ENCODE data around the gene ANXA11. TPM values are rescaled to one million over a fixed set of nuclear protein-coding genes. Genes with fewer than 3 reads are reported as not detected.

The ANXA11 gene
- total RNA-seq, 1 experiment from 2014 or later = 434 TPM

- H2AFZ ChIP-seq (ENCODE audit: low read length) = no peak overlapping the region
- H3K9me3 ChIP-seq (ENCODE audit: low read length) = no peaks in the 10 kb centered on the region
- no peak overlapping the region for H3K9ac ChIP-seq (ENCODE audit: low read length)
- ATAC-seq = no peak
- no peak for DNase-seq
- H3K79me2 ChIP-seq (ENCODE audit: low read length) = peaks cover 98% of the 10 kb centered on the region
- intact Hi-C loops (cut with micrococcal nuclease) = no loop called here
- no peak overlapping the region for H3K4me3 ChIP-seq (ENCODE audit: low read length)
- H3K27me3 ChIP-seq (ENCODE audit: low read length) = no peaks in the 10 kb centered on the region
- peaks cover 94% of the 10 kb centered on the region for H4K20me1 ChIP-seq (ENCODE audit: low read length)
- peaks cover 5% of the 10 kb centered on the region; the same call in 1 of the 2 replicates for H3K4me1 ChIP-seq (ENCODE audit: insufficient read depth, low read length)
- no peak overlapping the region for H3K27ac ChIP-seq (ENCODE audit: low read length)
- no TSS peak for BruUV-seq (replicated peaks)
- ChIA-PET POLR2A (ENCODE audit: unreplicated experiment) (no interaction called here), CTCF (no interaction called here)
- TF ChIP-seq EZH2 (IDR thresholded peaks at IDR 0.05; ENCODE audit: low read length, unreplicated experiment) (no peak), CTCF (conservative IDR thresholded peaks at IDR 0.05; ENCODE audit: low read depth, low read length) (no peak), EZH2phosphoT487 (IDR thresholded peaks at IDR 0.05; ENCODE audit: borderline replicate concordance, low read length) (no peak)
- H3K36me3 ChIP-seq (ENCODE audit: low read depth, low read length) = peaks cover 57% of the 10 kb centered on the region
- no peaks in the 10 kb centered on the region for H3F3A ChIP-seq (ENCODE audit: low read length, unreplicated experiment)
- no peak overlapping the region for H3K4me2 ChIP-seq (ENCODE audit: low read length)
- H3K9me2 ChIP-seq (replicated peaks; ENCODE audit: low read length) = no peaks in the 10 kb centered on the region
These were observed 21.9 kb downstream of the ANXA11 start for GRCh38 chr10:80183436-80183835.

GRCh38 chr10:80182986-80183385 is 22.4 kb downstream of the ANXA11 start:
- no peak for DNase-seq
- Histone ChIP-seq H3K9ac (ENCODE audit: low read length) (no peak overlapping the region), H3K27me3 (ENCODE audit: low read length) (no peaks in the 10 kb centered on the region), H3K4me3 (ENCODE audit: low read length) (no peak overlapping the region), H3K9me2 (replicated peaks; ENCODE audit: low read length) (no peaks in the 10 kb centered on the region), H4K20me1 (ENCODE audit: low read length) (peaks cover 94% of the 10 kb centered on the region), H3K36me3 (ENCODE audit: low read depth, low read length) (peaks cover 57% of the 10 kb centered on the region), H3K4me2 (ENCODE audit: low read length) (no peak overlapping the region), H3K9me3 (ENCODE audit: low read length) (no peaks in the 10 kb centered on the region), H3K79me2 (ENCODE audit: low read length) (peaks cover 98% of the 10 kb centered on the region), H3K27ac (ENCODE audit: low read length) (no peak overlapping the region), H3K4me1 (ENCODE audit: insufficient read depth, low read length) (peaks cover 3% of the 10 kb centered on the region; the same call in 1 of the 2 replicates), H3F3A (ENCODE audit: low read length, unreplicated experiment) (no peaks in the 10 kb centered on the region), H2AFZ (ENCODE audit: low read length) (no peak overlapping the region)
- intact Hi-C loops (cut with micrococcal nuclease) = no loop called here
- CTCF ChIA-PET = no interaction called here
- ATAC-seq = no peak
- POLR2A ChIA-PET (ENCODE audit: unreplicated experiment) = no interaction called here
- BruUV-seq (replicated peaks) = no TSS peak
- TF ChIP-seq CTCF (conservative IDR thresholded peaks at IDR 0.05; ENCODE audit: low read depth, low read length) = no peak
- TF ChIP-seq EZH2phosphoT487 (IDR thresholded peaks at IDR 0.05; ENCODE audit: borderline replicate concordance, low read length) = no peak
- TF ChIP-seq EZH2 (IDR thresholded peaks at IDR 0.05; ENCODE audit: low read length, unreplicated experiment) = no peak

GRCh38 chr10:80177781-80178636 is 27.3 kb downstream of the ANXA11 start:
- H3K36me3 ChIP-seq (ENCODE audit: low read depth, low read length) = peaks cover 48% of the 10 kb centered on the region
- POLR2A ChIA-PET (ENCODE audit: unreplicated experiment) = no interaction called here
- peaks cover 88% of the 10 kb centered on the region for H3K79me2 ChIP-seq (ENCODE audit: low read length)
- BruUV-seq (replicated peaks) = no TSS peak
- intact Hi-C loops (cut with micrococcal nuclease) = no loop called here
- TF ChIP-seq CTCF (conservative IDR thresholded peaks at IDR 0.05; ENCODE audit: low read depth, low read length) = no peak
- TF ChIP-seq EZH2phosphoT487 (IDR thresholded peaks at IDR 0.05; ENCODE audit: borderline replicate concordance, low read length) = no peak
- TF ChIP-seq EZH2 (IDR thresholded peaks at IDR 0.05; ENCODE audit: low read length, unreplicated experiment) = no peak
- no peak overlapping the region for H3K4me3 ChIP-seq (ENCODE audit: low read length)
- no peaks in the 10 kb centered on the region for H3F3A ChIP-seq (ENCODE audit: low read length, unreplicated experiment)
- no peak overlapping the region for H3K27ac ChIP-seq (ENCODE audit: low read length)
- H3K9ac ChIP-seq (ENCODE audit: low read length) = no peak overlapping the region
- CTCF ChIA-PET = interaction anchor here (0.6 to 1.0 kb wide), 2 partner anchors 34 to 803 kb away, joined by 3 to 5 read pairs; no protein-coding TSS in a partner anchor
- no peak for DNase-seq
- H3K4me1 ChIP-seq (ENCODE audit: insufficient read depth, low read length) = peaks cover 15% of the 10 kb centered on the region
- no peaks in the 10 kb centered on the region for H3K27me3 ChIP-seq (ENCODE audit: low read length)
- H4K20me1 ChIP-seq (ENCODE audit: low read length) = peaks cover 78% of the 10 kb centered on the region
- H2AFZ ChIP-seq (ENCODE audit: low read length) = no peak overlapping the region
- no peaks in the 10 kb centered on the region for H3K9me3 ChIP-seq (ENCODE audit: low read length)
- no peak overlapping the region for H3K4me2 ChIP-seq (ENCODE audit: low read length)
- ATAC-seq = peak; percentile 4; the same call in 1 of the 2 replicates
- H3K9me2 ChIP-seq (replicated peaks; ENCODE audit: low read length) = no peaks in the 10 kb centered on the region

Data from PC-3 (cell line).